Activated naive CD4-positive, alpha-beta T cell treated with anti-CD3 and anti-CD28 coated beads, Interleukin-2, amount 50 U/mL, for 24 hours (primary cell): Measurements from ENCODE around the gene SEPHS1.

Source experiments
- H3K27ac Mint-ChIP-seq: one replicate; pipeline ENCODE4 v1.8.0; 2021; ENCODE audit warnings: mild to moderate bottlenecking, mixed read lengths
- H3K27me3 Mint-ChIP-seq: one replicate; pipeline ENCODE4 v1.8.0; 2021; ENCODE audit warnings: mixed read lengths
- H3K36me3 Mint-ChIP-seq: one replicate; pipeline ENCODE4 v1.8.0; 2021; ENCODE audit warnings: mixed read lengths
- H3K4me1 Mint-ChIP-seq: one replicate; pipeline ENCODE4 v1.8.0; 2021; ENCODE audit warnings: mixed read lengths
- H3K4me3 Mint-ChIP-seq: one replicate; pipeline ENCODE4 v1.8.0; 2021; ENCODE audit warnings: mild to moderate bottlenecking, mixed read lengths
- H3K9me3 Mint-ChIP-seq: one replicate; pipeline ENCODE4 v1.8.0; 2021; ENCODE audit warnings: mixed read lengths

SEPHS1 gene

GRCh38 chr10:13319166-13319565 lies 28.9 kb downstream of the SEPHS1 start:
- Mint-ChIP-seq H3K27me3 (no peaks in the 10 kb centered on the region), H3K9me3 (no peaks in the 10 kb centered on the region), H3K36me3 (peaks cover 5% of the 10 kb centered on the region), H3K4me1 (no peaks in the 10 kb centered on the region), H3K27ac (no peak overlapping the region), H3K4me3 (no peak overlapping the region)

GRCh38 chr10:13317474-13317873 lies 30.6 kb downstream of the SEPHS1 start:
- Mint-ChIP-seq H3K4me1 (no peaks in the 10 kb centered on the region), H3K9me3 (no peaks in the 10 kb centered on the region), H3K36me3 (peaks cover 3% of the 10 kb centered on the region), H3K27ac (no peak overlapping the region), H3K4me3 (no peak overlapping the region), H3K27me3 (no peaks in the 10 kb centered on the region)

- H3K27me3 Mint-ChIP-seq, result no peaks in the 10 kb centered on the region
- no peaks in the 10 kb centered on the region for H3K4me1 Mint-ChIP-seq
Measured at GRCh38 chr10:13316635-13317311, 31.3 kb downstream of the SEPHS1 start.

GRCh38 chr10:13315361-13315760 lies 32.7 kb downstream of the SEPHS1 start:
- H3K4me3 Mint-ChIP-seq, result no peak overlapping the region
- H3K36me3 Mint-ChIP-seq, result no peaks in the 10 kb centered on the region
- H3K4me1 Mint-ChIP-seq, result no peaks in the 10 kb centered on the region
- H3K27me3 Mint-ChIP-seq, result no peaks in the 10 kb centered on the region
- H3K9me3 Mint-ChIP-seq, result no peaks in the 10 kb centered on the region
- H3K27ac Mint-ChIP-seq, result no peak overlapping the region

More at GRCh38 chr10:13316635-13317311, 31.3 kb downstream of the SEPHS1 start:
- Mint-ChIP-seq H3K4me3 (no peak overlapping the region), H3K9me3 (no peaks in the 10 kb centered on the region), H3K27ac (no peak overlapping the region), H3K36me3 (peaks cover 3% of the 10 kb centered on the region)

- no peaks in the 10 kb centered on the region for H3K27me3 Mint-ChIP-seq
- H3K36me3 Mint-ChIP-seq, result no peaks in the 10 kb centered on the region
- H3K4me1 Mint-ChIP-seq, result no peaks in the 10 kb centered on the region
- no peak overlapping the region for H3K4me3 Mint-ChIP-seq
- H3K9me3 Mint-ChIP-seq, result no peaks in the 10 kb centered on the region
- H3K27ac Mint-ChIP-seq, result no peak overlapping the region
Measured at GRCh38 chr10:13311177-13311575, 36.9 kb downstream of the SEPHS1 start.

- H3K36me3 Mint-ChIP-seq, result peaks cover 4% of the 10 kb centered on the region
Measured at GRCh38 chr10:13310518-13311176, 37.4 kb downstream of the SEPHS1 start.

GRCh38 chr10:13309792-13310191 lies 38.3 kb downstream of the SEPHS1 start:
- Mint-ChIP-seq H3K4me1 (no peaks in the 10 kb centered on the region), H3K36me3 (peaks cover 4% of the 10 kb centered on the region), H3K27ac (no peak overlapping the region), H3K27me3 (no peaks in the 10 kb centered on the region), H3K9me3 (no peaks in the 10 kb centered on the region), H3K4me3 (no peak overlapping the region)

More at GRCh38 chr10:13310518-13311176, 37.4 kb downstream of the SEPHS1 start:
- Mint-ChIP-seq H3K4me1 (no peaks in the 10 kb centered on the region), H3K9me3 (no peaks in the 10 kb centered on the region), H3K4me3 (no peak overlapping the region), H3K27me3 (no peaks in the 10 kb centered on the region), H3K27ac (no peak overlapping the region)

GRCh38 chr10:13308096-13308495 lies 40.0 kb downstream of the SEPHS1 start:
- no peaks in the 10 kb centered on the region for H3K9me3 Mint-ChIP-seq
- no peak overlapping the region for H3K27ac Mint-ChIP-seq
- no peaks in the 10 kb centered on the region for H3K4me1 Mint-ChIP-seq
- H3K27me3 Mint-ChIP-seq, result no peaks in the 10 kb centered on the region
- H3K4me3 Mint-ChIP-seq, result no peak overlapping the region
- H3K36me3 Mint-ChIP-seq, result peaks cover 4% of the 10 kb centered on the region

GRCh38 chr10:13306103-13306502 lies 42.0 kb downstream of the SEPHS1 start:
- no peak overlapping the region for H3K27ac Mint-ChIP-seq
- no peaks in the 10 kb centered on the region for H3K27me3 Mint-ChIP-seq
- peaks cover 14% of the 10 kb centered on the region for H3K4me1 Mint-ChIP-seq
- no peak overlapping the region for H3K4me3 Mint-ChIP-seq
- H3K9me3 Mint-ChIP-seq, result no peaks in the 10 kb centered on the region
- peaks cover 4% of the 10 kb centered on the region for H3K36me3 Mint-ChIP-seq

- Mint-ChIP-seq H3K4me3 (peak overlapping the region; percentile 85), H3K27ac (no peak overlapping the region)
Measured at GRCh38 chr10:13302821-13303555, 45.1 kb downstream of the SEPHS1 start.

GRCh38 chr10:13299437-13300287 lies 48.4 kb downstream of the SEPHS1 start, which contains the start of gene PHYH:
PHYH (minus strand) TSS chr10:13300064; CDS start chr10:13300042, 22 bp downstream.
- no peaks in the 10 kb centered on the region for H3K36me3 Mint-ChIP-seq
- peaks cover 26% of the 10 kb centered on the region for H3K4me1 Mint-ChIP-seq
- peak within 1 kb of the TSS; percentile 89 for H3K4me3 Mint-ChIP-seq
- H3K27ac Mint-ChIP-seq, result peak within 1 kb of the TSS; percentile 86
- H3K9me3 Mint-ChIP-seq, result no peaks in the 10 kb centered on the region
- no peaks in the 10 kb centered on the region for H3K27me3 Mint-ChIP-seq

More at GRCh38 chr10:13302821-13303555, 45.1 kb downstream of the SEPHS1 start:
- H3K27me3 Mint-ChIP-seq, result no peaks in the 10 kb centered on the region
- H3K36me3 Mint-ChIP-seq, result peaks cover 4% of the 10 kb centered on the region
- peaks cover 26% of the 10 kb centered on the region for H3K4me1 Mint-ChIP-seq
- no peaks in the 10 kb centered on the region for H3K9me3 Mint-ChIP-seq

GRCh38 chr10:13298748-13299436 lies 49.2 kb downstream of the SEPHS1 start:
- Mint-ChIP-seq H3K27me3 (no peaks in the 10 kb centered on the region), H3K27ac (peak overlapping the region; percentile 2), H3K4me3 (peak overlapping the region; percentile 68), H3K9me3 (no peaks in the 10 kb centered on the region), H3K4me1 (peaks cover 26% of the 10 kb centered on the region), H3K36me3 (no peaks in the 10 kb centered on the region)

- H3K9me3 Mint-ChIP-seq, result no peaks in the 10 kb centered on the region
- peaks cover 2% of the 10 kb centered on the region for H3K36me3 Mint-ChIP-seq
- H3K27me3 Mint-ChIP-seq, result no peaks in the 10 kb centered on the region
- H3K27ac Mint-ChIP-seq, result no peak overlapping the region
- H3K4me1 Mint-ChIP-seq, result peaks cover 15% of the 10 kb centered on the region
- no peak overlapping the region for H3K4me3 Mint-ChIP-seq
Measured at GRCh38 chr10:13296476-13296875, 51.6 kb downstream of the SEPHS1 start.

- H3K27ac Mint-ChIP-seq, result no peak overlapping the region
- no peak overlapping the region for H3K4me3 Mint-ChIP-seq
- H3K4me1 Mint-ChIP-seq, result peaks cover 6% of the 10 kb centered on the region
- H3K36me3 Mint-ChIP-seq, result peaks cover 4% of the 10 kb centered on the region
- H3K27me3 Mint-ChIP-seq, result no peaks in the 10 kb centered on the region
- H3K9me3 Mint-ChIP-seq, result no peaks in the 10 kb centered on the region
Measured at GRCh38 chr10:13294784-13295183, 53.3 kb downstream of the SEPHS1 start.
